GM19397 (cell line): Measurements from ENCODE around the gene PAK2.
A peak's percentile ranks its signal among the peaks of the same experiment; 100 is the strongest.
"Not testable (repeated sequence)": the region's sequence is repeated elsewhere in the genome, so short reads cannot be mapped to it uniquely, and the experiment has no call there.

ENCODE experiments used
- ATAC-seq: cut with Tn5 transposase; IDR thresholded peaks from one replicate; pipeline ENCODE4 v1.9.1; 2021; ENCODE audit warnings: mild to moderate bottlenecking, moderate library complexity; ENCODE audit not compliant: unreplicated experiment

PAK2 gene

GRCh38 chr3:196842567-196843434 lies 103.1 kb downstream of the PAK2 start:
- no peak for ATAC-seq

- ATAC-seq: no peak
Measured at GRCh38 chr3:196843435-196844110, 103.9 kb downstream of the PAK2 start.

- not testable (repeated sequence) for ATAC-seq
Measured at GRCh38 chr3:196844235-196845219, 104.9 kb downstream of the PAK2 start.

- ATAC-seq: not testable (repeated sequence)
Measured at GRCh38 chr3:196848375-196848774, 108.7 kb downstream of the PAK2 start.

- ATAC-seq: no peak
Measured at GRCh38 chr3:196849180-196849741, 109.6 kb downstream of the PAK2 start.

- not testable (repeated sequence) for ATAC-seq
Measured at GRCh38 chr3:196863000-196863399, 123.3 kb downstream of the PAK2 start.

- ATAC-seq: no peak
Measured at GRCh38 chr3:196867155-196867506, 127.5 kb downstream of the PAK2 start.

GRCh38 chr3:196867507-196868296 lies 128.0 kb downstream of the PAK2 start, which contains the start of gene SENP5:
Gene SENP5 (plus strand): TSS chr3:196867920. CDS start chr3:196885182, 17,262 bp downstream.
- peak; percentile 96 for ATAC-seq

GRCh38 chr3:196868297-196868661 lies 128.6 kb downstream of the PAK2 start:
- peak; percentile 36 for ATAC-seq

- no peak for ATAC-seq
Measured at GRCh38 chr3:196872316-196872715, 132.7 kb downstream of the PAK2 start.

GRCh38 chr3:196874511-196875094 lies 134.9 kb downstream of the PAK2 start:
- not testable (repeated sequence) for ATAC-seq

GRCh38 chr3:196875258-196875657 lies 135.6 kb downstream of the PAK2 start:
- ATAC-seq: no peak
